GM12874 (cell line): ENCODE results near the gene CHPT1.

Experiments used
- TF ChIP-seq, protein P1 (sequence below): IDR thresholded peaks from 2 replicates; pipeline ENCODE4 v1.5.1; 2011; ENCODE audit warnings: low read depth, mild to moderate bottlenecking, control low read depth, low read length, moderate library complexity; ENCODE audit not compliant: insufficient read depth

CHPT1 gene

GRCh38 chr12:101729842-101730241, 32.4 kb downstream of the CHPT1 start:
- TF ChIP-seq, protein P1, sequence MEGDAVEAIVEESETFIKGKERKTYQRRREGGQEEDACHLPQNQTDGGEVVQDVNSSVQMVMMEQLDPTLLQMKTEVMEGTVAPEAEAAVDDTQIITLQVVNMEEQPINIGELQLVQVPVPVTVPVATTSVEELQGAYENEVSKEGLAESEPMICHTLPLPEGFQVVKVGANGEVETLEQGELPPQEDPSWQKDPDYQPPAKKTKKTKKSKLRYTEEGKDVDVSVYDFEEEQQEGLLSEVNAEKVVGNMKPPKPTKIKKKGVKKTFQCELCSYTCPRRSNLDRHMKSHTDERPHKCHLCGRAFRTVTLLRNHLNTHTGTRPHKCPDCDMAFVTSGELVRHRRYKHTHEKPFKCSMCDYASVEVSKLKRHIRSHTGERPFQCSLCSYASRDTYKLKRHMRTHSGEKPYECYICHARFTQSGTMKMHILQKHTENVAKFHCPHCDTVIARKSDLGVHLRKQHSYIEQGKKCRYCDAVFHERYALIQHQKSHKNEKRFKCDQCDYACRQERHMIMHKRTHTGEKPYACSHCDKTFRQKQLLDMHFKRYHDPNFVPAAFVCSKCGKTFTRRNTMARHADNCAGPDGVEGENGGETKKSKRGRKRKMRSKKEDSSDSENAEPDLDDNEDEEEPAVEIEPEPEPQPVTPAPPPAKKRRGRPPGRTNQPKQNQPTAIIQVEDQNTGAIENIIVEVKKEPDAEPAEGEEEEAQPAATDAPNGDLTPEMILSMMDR: no peak

GRCh38 chr12:101732318-101732717, 34.9 kb downstream of the CHPT1 start:
- TF ChIP-seq, protein P1: no peak

DNA sequence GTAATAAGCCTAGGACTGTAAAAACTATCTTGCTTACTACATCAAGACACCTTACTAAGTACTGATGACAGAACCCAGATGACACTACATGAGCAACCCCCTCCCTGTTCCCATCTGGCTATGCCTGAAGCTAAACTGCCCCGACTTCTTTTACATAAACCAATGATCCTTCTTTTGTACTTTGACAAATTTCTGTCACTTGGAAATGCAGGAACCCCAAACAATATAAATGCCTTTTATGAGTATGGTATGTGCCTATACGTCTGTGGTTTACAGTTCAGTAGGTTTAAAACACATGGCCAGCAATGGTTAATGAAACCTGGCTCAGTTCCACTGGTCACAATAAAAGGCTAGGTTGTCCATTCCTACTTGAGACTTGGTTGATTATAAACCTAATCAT, 35.7 kb downstream of the CHPT1 start:
- TF ChIP-seq, protein P1: no peak

DNA sequence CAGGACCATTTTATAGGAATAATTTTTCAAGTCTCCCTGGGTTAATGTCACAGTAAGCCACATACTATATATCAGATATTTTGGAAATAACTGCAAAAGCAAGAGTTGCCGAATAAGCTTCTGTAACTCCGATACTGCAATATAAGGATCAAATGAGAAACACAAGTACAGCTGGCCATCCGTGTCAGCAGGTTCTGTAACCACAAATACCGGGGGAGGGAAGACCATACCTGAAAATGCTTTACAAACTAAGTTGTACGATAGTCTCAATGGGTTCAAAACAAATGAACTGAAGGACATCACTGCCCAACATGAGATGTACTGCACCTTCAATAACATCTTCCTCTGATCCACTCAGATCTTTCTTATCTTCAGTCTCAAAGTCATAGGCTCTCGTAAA, 40.0 kb downstream of the CHPT1 start:
- TF ChIP-seq, protein P1: no peak

DNA sequence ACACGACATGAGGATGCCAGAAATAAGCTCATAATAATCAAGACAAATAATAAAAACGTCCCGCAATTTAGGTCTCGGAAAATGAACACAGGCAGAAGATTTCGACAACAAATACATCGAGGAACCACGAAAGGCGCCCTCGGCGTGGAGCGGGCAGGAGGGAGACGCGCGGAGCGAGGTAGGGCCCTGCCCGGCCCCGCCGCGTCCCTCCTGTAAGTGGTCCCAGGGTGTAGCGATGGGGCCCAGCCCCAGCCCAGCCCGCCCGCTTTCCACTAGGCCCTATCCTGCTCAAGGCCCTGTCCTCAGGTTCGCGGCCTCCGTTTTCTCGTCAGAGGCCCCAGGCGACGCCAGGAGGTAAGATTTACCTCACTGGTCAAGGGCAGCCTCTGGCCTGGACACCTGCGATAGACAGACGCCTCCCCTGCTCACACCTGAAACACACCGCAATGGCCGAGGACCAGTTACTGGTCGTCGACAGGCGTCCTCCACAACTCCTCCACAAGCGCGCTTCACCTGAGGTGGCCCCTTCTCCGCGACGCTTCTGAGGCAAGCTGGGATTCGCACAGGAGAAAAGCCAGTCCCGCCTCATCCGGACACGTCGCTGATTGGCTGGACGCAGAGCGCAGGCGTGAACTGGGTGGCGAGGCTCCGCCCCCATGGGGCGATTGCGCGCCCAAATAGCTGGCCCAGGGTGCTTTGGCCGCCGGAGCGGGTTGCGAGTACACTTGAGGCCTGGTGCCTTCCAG, 41.7 kb downstream of the CHPT1 start, which contains the start of gene SYCP3:
Gene SYCP3 (minus strand): TSS at position 543 of the 746 bp plus-strand sequence. CDS start 1,527 bp downstream, outside the sequence.
- TF ChIP-seq, protein P1: no peak

DNA sequence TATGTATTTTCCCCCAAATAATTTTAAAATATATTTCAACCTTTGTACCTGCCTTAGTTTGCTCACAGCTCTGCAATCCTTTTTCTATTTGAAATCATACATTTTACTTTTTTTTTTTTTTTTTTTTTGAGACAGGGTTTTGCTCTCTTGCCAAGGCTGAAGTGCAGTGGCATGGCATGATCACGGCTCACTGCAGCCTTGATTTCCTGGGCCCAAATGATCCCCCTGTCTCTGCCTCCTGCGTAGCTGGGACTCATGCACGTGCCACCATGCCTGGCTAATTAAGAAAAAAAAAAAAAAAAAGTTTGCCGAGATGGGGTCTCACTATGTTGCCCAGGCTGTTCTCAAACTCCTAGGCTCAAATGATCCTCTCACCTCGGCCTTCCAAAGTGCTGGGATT, 43.1 kb downstream of the CHPT1 start:
- TF ChIP-seq, protein P1: no peak

DNA sequence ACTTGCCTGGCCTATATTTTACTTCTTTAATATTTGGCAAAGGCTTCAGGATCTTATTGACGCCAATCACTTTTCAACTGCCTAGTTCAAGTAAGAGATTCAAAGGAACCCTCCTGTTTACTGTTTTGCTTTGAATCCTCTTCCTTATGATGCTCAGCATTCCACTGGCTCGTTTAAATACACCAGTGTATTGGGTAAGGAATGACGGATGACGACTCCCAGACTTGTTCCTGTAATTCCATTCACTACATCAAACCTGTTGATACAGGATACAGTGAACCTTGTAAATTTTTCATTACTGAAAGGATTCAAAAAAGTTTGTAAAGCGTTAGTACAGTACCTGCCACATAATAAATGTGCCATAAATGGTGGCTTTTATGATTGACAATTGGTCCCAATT, 43.5 kb downstream of the CHPT1 start:
- TF ChIP-seq, protein P1: no peak
